Omental fat pad (tissue), 4 donors: ENCODE results near the gene AHSG. TPM values are rescaled to one million over a fixed set of nuclear protein-coding genes. Genes with fewer than 3 reads are reported as not detected.

Experiments
- ATAC-seq: fragments of 150-250 bp; one replicate; pipeline ENCODE4 v1.9.1; 2016; ENCODE audit warnings: mild to moderate bottlenecking, moderate library complexity; ENCODE audit not compliant: low FRiP score
- DNase-seq: peaks from one replicate; pipeline ENCODE4 v3.0.0-alpha.2; 2019; ENCODE audit warnings: low spot score
- total RNA-seq, 4 donors: library from RNA; depleted of rRNA; stranded (reverse); fragments of >200 nt; gene quantifications; one replicate each; pipeline ENCODE4 v1.1.0, GENCODE V29; 2016
- TF ChIP-seq, protein P1 (sequence below), 3 donors: fragments of 450-650 bp; IDR thresholded peaks; one replicate each; pipeline ENCODE4 v1.5.1; 2016 to 2017; ENCODE audit warnings: antibody characterized with exemption in 3 of 3, mild to moderate bottlenecking in 3 of 3, moderate library complexity in 2 of 3

Gene AHSG
- total RNA-seq, 4 donors from 2014 or later: not detected

- DNase-seq: no peak
- TF ChIP-seq, protein P1, sequence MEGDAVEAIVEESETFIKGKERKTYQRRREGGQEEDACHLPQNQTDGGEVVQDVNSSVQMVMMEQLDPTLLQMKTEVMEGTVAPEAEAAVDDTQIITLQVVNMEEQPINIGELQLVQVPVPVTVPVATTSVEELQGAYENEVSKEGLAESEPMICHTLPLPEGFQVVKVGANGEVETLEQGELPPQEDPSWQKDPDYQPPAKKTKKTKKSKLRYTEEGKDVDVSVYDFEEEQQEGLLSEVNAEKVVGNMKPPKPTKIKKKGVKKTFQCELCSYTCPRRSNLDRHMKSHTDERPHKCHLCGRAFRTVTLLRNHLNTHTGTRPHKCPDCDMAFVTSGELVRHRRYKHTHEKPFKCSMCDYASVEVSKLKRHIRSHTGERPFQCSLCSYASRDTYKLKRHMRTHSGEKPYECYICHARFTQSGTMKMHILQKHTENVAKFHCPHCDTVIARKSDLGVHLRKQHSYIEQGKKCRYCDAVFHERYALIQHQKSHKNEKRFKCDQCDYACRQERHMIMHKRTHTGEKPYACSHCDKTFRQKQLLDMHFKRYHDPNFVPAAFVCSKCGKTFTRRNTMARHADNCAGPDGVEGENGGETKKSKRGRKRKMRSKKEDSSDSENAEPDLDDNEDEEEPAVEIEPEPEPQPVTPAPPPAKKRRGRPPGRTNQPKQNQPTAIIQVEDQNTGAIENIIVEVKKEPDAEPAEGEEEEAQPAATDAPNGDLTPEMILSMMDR (IDR thresholded peaks at IDR 0.05): no peak
- no peak for ATAC-seq
These were observed 22.7 kb downstream of the AHSG start for GRCh38 chr3:186635532-186635931.

GRCh38 chr3:186636536-186636935 is 23.7 kb downstream of the AHSG start:
- TF ChIP-seq, protein P1 (IDR thresholded peaks at IDR 0.05): no peak
- no peak for DNase-seq
- ATAC-seq: no peak

DNA sequence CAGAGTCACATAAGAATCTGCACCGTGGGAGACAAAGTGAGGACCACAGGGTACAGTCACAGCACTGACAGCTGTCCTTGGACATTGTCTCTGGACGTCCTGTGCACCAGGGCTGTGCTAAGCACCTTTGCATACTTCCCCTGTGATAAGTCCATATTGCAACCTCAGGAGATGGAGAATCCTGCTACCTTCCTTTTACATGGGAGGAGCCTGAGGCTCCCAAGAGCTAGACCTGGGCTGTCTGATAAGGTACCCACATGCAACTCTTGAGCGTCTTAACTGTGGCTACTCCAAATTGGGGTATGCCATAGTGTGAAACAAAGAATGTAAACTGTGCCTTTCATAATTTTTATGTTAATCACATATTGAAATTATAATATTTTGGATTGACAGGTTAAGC is 24.8 kb downstream of the AHSG start:
- no peak for DNase-seq
- ATAC-seq: no peak
- TF ChIP-seq, protein P1 (IDR thresholded peaks at IDR 0.05): no peak

- TF ChIP-seq, protein P1 (IDR thresholded peaks at IDR 0.05): no peak
- DNase-seq: no peak
- ATAC-seq: no peak
These were observed 25.4 kb downstream of the AHSG start for GRCh38 chr3:186638259-186638658.

DNA sequence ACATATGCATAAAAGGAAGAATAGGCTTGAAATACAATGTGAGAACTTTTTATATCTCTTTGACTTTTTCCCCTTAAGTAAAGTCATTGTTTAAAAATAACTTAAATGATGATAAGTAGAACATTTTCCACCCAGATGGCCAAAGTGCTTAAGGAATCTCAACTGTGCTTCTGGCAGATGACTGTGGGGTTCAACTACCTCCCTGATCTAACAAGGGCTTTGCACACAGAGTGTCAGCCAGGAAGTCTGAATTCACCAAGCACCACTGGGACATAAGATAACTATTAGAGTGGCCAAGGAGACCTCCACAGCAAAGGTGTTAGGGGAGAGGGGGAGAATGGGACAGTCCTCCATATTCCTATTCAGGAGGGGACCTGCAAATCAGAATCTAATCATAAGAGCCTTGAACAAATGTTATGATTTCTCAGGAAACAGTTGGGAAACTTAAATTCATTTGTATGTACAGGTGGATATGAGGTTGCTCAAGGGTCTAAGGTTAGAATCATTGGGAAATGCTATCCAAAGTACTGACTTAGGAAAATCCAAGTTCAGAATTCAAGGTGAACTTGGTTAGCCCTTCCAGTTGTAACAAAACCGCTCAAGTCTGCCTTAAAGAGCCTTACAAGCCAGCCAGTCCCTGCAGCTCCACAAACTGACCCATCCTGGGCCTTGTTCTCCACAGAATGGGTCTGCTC is 27.1 kb downstream of the AHSG start, which contains the start of gene FETUB:
Gene FETUB (plus strand): TSS at position 622 of the 695 bp plus-strand sequence. CDS start 62 bp downstream, at position 684.
- TF ChIP-seq, protein P1 (IDR thresholded peaks at IDR 0.05): no peak
- DNase-seq: no peak
- ATAC-seq: no peak

DNA sequence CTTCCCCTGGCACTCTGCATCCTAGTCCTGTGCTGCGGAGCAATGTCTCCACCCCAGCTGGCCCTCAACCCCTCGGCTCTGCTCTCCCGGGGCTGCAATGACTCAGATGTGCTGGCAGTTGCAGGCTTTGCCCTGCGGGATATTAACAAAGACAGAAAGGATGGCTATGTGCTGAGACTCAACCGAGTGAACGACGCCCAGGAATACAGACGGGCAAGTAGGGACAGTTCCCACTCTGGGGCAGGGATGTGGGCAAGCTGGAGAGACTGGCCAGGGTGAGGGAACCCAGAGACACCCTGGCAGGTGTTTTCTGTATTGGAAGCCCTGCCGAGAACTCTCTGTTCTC is 27.6 kb downstream of the AHSG start:
- ATAC-seq (no peak), DNase-seq (no peak)
- TF ChIP-seq, protein P1 (IDR thresholded peaks at IDR 0.05): no peak

- ATAC-seq: no peak
- no peak for DNase-seq
- TF ChIP-seq, protein P1 (IDR thresholded peaks at IDR 0.05): no peak
These were observed 28.1 kb downstream of the AHSG start for GRCh38 chr3:186640929-186641328.
